ENCODE results near the gene TCF7. TPM values are rescaled to one million over a fixed set of nuclear protein-coding genes. Genes with fewer than 3 reads are reported as not detected.
A peak's percentile ranks its signal among the peaks of the same experiment; 100 is the strongest.

Gene TCF7
- total RNA-seq, 1 donor from 2014 or later: 0.55 TPM

- no peak overlapping the region for H3K4me3 Mint-ChIP-seq (ENCODE audit: unreplicated experiment)
- H3K27me3 Mint-ChIP-seq (ENCODE audit: low read depth): peaks cover 1% of the 10 kb centered on the region
- no peak for DNase-seq (ENCODE audit: low spot score)
- H3K4me1 Mint-ChIP-seq (ENCODE audit: low read depth): peaks cover 6% of the 10 kb centered on the region
- no peak overlapping the region for H3K27ac Mint-ChIP-seq (ENCODE audit: unreplicated experiment)
- peaks cover 3% of the 10 kb centered on the region for H3K9me3 Mint-ChIP-seq (ENCODE audit: low read depth)
- TF ChIP-seq CTCF (IDR thresholded peaks at IDR 0.05): no peak
- H3K36me3 Mint-ChIP-seq (ENCODE audit: low read depth): no peaks in the 10 kb centered on the region
Measured at GRCh38 chr5:134082264-134082992, 32.1 kb upstream of the TCF7 start.

- TF ChIP-seq CTCF (IDR thresholded peaks at IDR 0.05): no peak
- H3K27ac Mint-ChIP-seq (ENCODE audit: unreplicated experiment): no peak overlapping the region
- H3K27me3 Mint-ChIP-seq (ENCODE audit: low read depth): peaks cover 1% of the 10 kb centered on the region
- peaks cover 3% of the 10 kb centered on the region for H3K9me3 Mint-ChIP-seq (ENCODE audit: low read depth)
- H3K36me3 Mint-ChIP-seq (ENCODE audit: low read depth): no peaks in the 10 kb centered on the region
- peak; percentile 58 for DNase-seq (ENCODE audit: low spot score)
- H3K4me3 Mint-ChIP-seq (ENCODE audit: unreplicated experiment): no peak overlapping the region
- peaks cover 6% of the 10 kb centered on the region for H3K4me1 Mint-ChIP-seq (ENCODE audit: low read depth)
Measured at GRCh38 chr5:134083517-134083916, 31.0 kb upstream of the TCF7 start.

- Mint-ChIP-seq H3K27me3 (ENCODE audit: low read depth) (peaks cover 1% of the 10 kb centered on the region), H3K4me1 (ENCODE audit: low read depth) (peaks cover 6% of the 10 kb centered on the region), H3K9me3 (ENCODE audit: low read depth) (peaks cover 3% of the 10 kb centered on the region), H3K27ac (ENCODE audit: unreplicated experiment) (no peak overlapping the region), H3K4me3 (ENCODE audit: unreplicated experiment) (no peak overlapping the region), H3K36me3 (ENCODE audit: low read depth) (no peaks in the 10 kb centered on the region)
- DNase-seq (ENCODE audit: low spot score): peak; percentile 36
- no peak for TF ChIP-seq CTCF (IDR thresholded peaks at IDR 0.05)
Measured at GRCh38 chr5:134084022-134084565, 30.4 kb upstream of the TCF7 start.

- H3K27ac Mint-ChIP-seq (ENCODE audit: unreplicated experiment): no peak overlapping the region
- no peak overlapping the region for H3K4me3 Mint-ChIP-seq (ENCODE audit: unreplicated experiment)
- H3K27me3 Mint-ChIP-seq (ENCODE audit: low read depth): peaks cover 1% of the 10 kb centered on the region
- DNase-seq (ENCODE audit: low spot score): peak; percentile 10
- peaks cover 6% of the 10 kb centered on the region for H3K4me1 Mint-ChIP-seq (ENCODE audit: low read depth)
- peaks cover 3% of the 10 kb centered on the region for H3K9me3 Mint-ChIP-seq (ENCODE audit: low read depth)
- no peaks in the 10 kb centered on the region for H3K36me3 Mint-ChIP-seq (ENCODE audit: low read depth)
- no peak for TF ChIP-seq CTCF (IDR thresholded peaks at IDR 0.05)
Measured at GRCh38 chr5:134084570-134084969, 29.9 kb upstream of the TCF7 start.

GRCh38 chr5:134085411-134085810, 29.1 kb upstream of the TCF7 start:
- Mint-ChIP-seq H3K27me3 (ENCODE audit: low read depth) (peaks cover 1% of the 10 kb centered on the region), H3K4me1 (ENCODE audit: low read depth) (peaks cover 6% of the 10 kb centered on the region), H3K9me3 (ENCODE audit: low read depth) (peaks cover 3% of the 10 kb centered on the region), H3K27ac (ENCODE audit: unreplicated experiment) (no peak overlapping the region), H3K4me3 (ENCODE audit: unreplicated experiment) (no peak overlapping the region), H3K36me3 (ENCODE audit: low read depth) (no peaks in the 10 kb centered on the region)
- TF ChIP-seq CTCF (IDR thresholded peaks at IDR 0.05): no peak
- DNase-seq (ENCODE audit: low spot score): peak; percentile 28
